HCT116 (cell line): ENCODE data around the gene KIRREL3. TPM values are rescaled to one million over a fixed set of nuclear protein-coding genes. Genes with fewer than 3 reads are reported as not detected.

Experiments
- ATAC-seq: fragments of 200-7000 bp; cut with Tn5 transposase; 2 replicates; pipeline ENCODE4 v1.9.1; 2020; ENCODE audit warnings: mild to moderate bottlenecking, moderate library complexity
- BruUV-seq: library from RNA; stranded (reverse); fragments of 400-500 nt; replicated peaks from 2 replicates; lab custom pipeline; 2021; lab: Mats Ljungman, UMichigan
- CTCF ChIA-PET: fragments of 300-600 bp; sonication (Branson Sonifier 250); formaldehyde crosslinking; loops from one replicate; lab custom pipeline; 2021; ENCODE audit warnings: antibody characterized with exemption; lab: Charles Lee
- POLR2A ChIA-PET: fragments of 300-600, 350-600 bp; sonication (Branson Sonifier 250); formaldehyde crosslinking; loops from one replicate; lab custom pipeline; 2021; ENCODE audit warnings: antibody characterized with exemption; lab: Charles Lee
- RAD21 ChIA-PET, 2 experiments: fragments of 300-600 bp; sonication (Branson Sonifier 250); formaldehyde crosslinking; loops; one replicate each; lab custom pipeline; 2023; ENCODE audit warnings: low total read pairs in 2 of 2; ENCODE audit not compliant: uncharacterized antibody in 2 of 2, unreplicated experiment in 2 of 2, low non-redundant PET in 1 of 2; lab: Charles Lee
- DNase-seq: peaks from one replicate; pipeline ENCODE4 v3.0.0-alpha.2; 2010; ENCODE audit warnings: low read depth, low spot score
- H2AFZ ChIP-seq: fragments of 200-600 bp; shearing (Covaris generic), sonication (generic); 2 replicates; pipeline ENCODE4 v1.6.1; 2017; ENCODE audit warnings: low read depth, mixed run types, mixed read lengths, antibody characterized with exemption, low read length; ENCODE audit not compliant: poor library complexity, severe bottlenecking
- H3K27ac ChIP-seq: 2 replicates; pipeline ENCODE4 v1.5.1; 2012; ENCODE audit warnings: low read depth, low read length
- H3K27me3 ChIP-seq: fragments of 200-600 bp; sonication (generic); 2 replicates; pipeline ENCODE4 v1.6.1; 2016; ENCODE audit warnings: mixed run types, low read length, mixed read lengths; ENCODE audit not compliant: insufficient read depth
- H3K36me3 ChIP-seq, 2 experiments: fragments of 200-500 bp in 1 of 2; fragments of 200-600 bp in 1 of 2; sonication (Bioruptor generic) in 1 of 2; sonication (generic) in 1 of 2; 2 replicates each; pipeline versions ENCODE4 v1.5.1 to v1.6.1; 2014 to 2016; ENCODE audit warnings: low read length in 2 of 2, inconsistent platforms in 1 of 2, mixed read lengths in 1 of 2, mixed run types in 1 of 2; ENCODE audit not compliant: insufficient read depth in 2 of 2, control insufficient read depth in 1 of 2
- H3K4me1 ChIP-seq, 2 experiments: fragments of 200-600 bp in 1 of 2; sonication (generic) in 1 of 2; 2 replicates each; pipeline versions ENCODE4 v1.5.1 to v1.6.1; 2012 to 2017; ENCODE audit warnings: low read length in 2 of 2, inconsistent platforms in 1 of 2, mild to moderate bottlenecking in 1 of 2, mixed read lengths in 1 of 2, mixed run types in 1 of 2, moderate library complexity in 1 of 2; ENCODE audit not compliant: insufficient read depth in 2 of 2, control insufficient read depth in 1 of 2
- H3K4me2 ChIP-seq: fragments of 200-600 bp; sonication (generic); 2 replicates; pipeline ENCODE4 v1.6.1; 2017; ENCODE audit warnings: mixed run types, low read length, mixed read lengths
- H3K4me3 ChIP-seq, 2 experiments: fragments of 200-600 bp in 1 of 2; sonication (generic) in 1 of 2; replicated peaks in 1 of 2; 2 replicates each; pipeline ENCODE4 v1.5.1; 2011 to 2016; ENCODE audit warnings: low read length in 2 of 2, control low read depth in 1 of 2, low read depth in 1 of 2, mild to moderate bottlenecking in 1 of 2, mixed read lengths in 1 of 2, mixed run types in 1 of 2
- H3K79me2 ChIP-seq: fragments of 200-600 bp; sonication (generic); 2 replicates; pipeline ENCODE4 v1.6.1; 2017; ENCODE audit warnings: mild to moderate bottlenecking, mixed run types, low read length, moderate library complexity, mixed read lengths; ENCODE audit not compliant: insufficient read depth
- H3K9ac ChIP-seq: fragments of 200-600 bp; sonication (generic); 2 replicates; pipeline ENCODE4 v1.6.1; 2016; ENCODE audit warnings: low read length, mixed read lengths
- H3K9me2 ChIP-seq: fragments of 200-600 bp; sonication (generic), shearing (Covaris generic); 2 replicates; pipeline ENCODE4 v1.6.1; 2017; ENCODE audit warnings: mixed run types, mild to moderate bottlenecking, moderate library complexity; ENCODE audit not compliant: insufficient read depth
- H3K9me3 ChIP-seq, 2 experiments: fragments of 200-500 bp in 1 of 2; fragments of 200-600 bp in 1 of 2; sonication (Bioruptor generic) in 1 of 2; sonication (generic) in 1 of 2; 2 replicates each; pipeline ENCODE4 v1.6.1; 2014 to 2017; ENCODE audit warnings: low read length in 2 of 2, mixed read lengths in 2 of 2, inconsistent platforms in 1 of 2, low read depth in 1 of 2, mild to moderate bottlenecking in 1 of 2, mixed run types in 1 of 2, moderate library complexity in 1 of 2; ENCODE audit not compliant: control insufficient read depth in 1 of 2, insufficient read depth in 1 of 2
- H4K20me1 ChIP-seq: fragments of 200-600 bp; sonication (generic), shearing (Covaris generic); 2 replicates; pipeline ENCODE4 v1.6.1; 2017; ENCODE audit warnings: mixed run types, mild to moderate bottlenecking, moderate library complexity; ENCODE audit not compliant: insufficient read depth
- CBX3 ChIP-seq: IDR thresholded peaks from 2 replicates; pipeline ENCODE4 v1.6.1; 2012; ENCODE audit warnings: low read depth
- EGR1 ChIP-seq: IDR thresholded peaks from 2 replicates; pipeline ENCODE4 v1.6.1; 2012; ENCODE audit warnings: low read depth
- ELF1 ChIP-seq: IDR thresholded peaks from 2 replicates; pipeline ENCODE4 v1.6.1; 2012; ENCODE audit warnings: low read depth, borderline replicate concordance
- EZH2phosphoT487 ChIP-seq: fragments of 200-600 bp; IDR thresholded peaks from 2 replicates; pipeline ENCODE4 v1.6.1; 2018; ENCODE audit warnings: antibody characterized with exemption, borderline replicate concordance
- JUND ChIP-seq: IDR thresholded peaks from 2 replicates; pipeline ENCODE4 v1.6.1; 2012
- RAD21 ChIP-seq: IDR thresholded peaks from 2 replicates; pipeline ENCODE4 v1.6.1; 2012; ENCODE audit warnings: low read depth, mild to moderate bottlenecking
- SRF ChIP-seq: IDR thresholded peaks from 2 replicates; pipeline ENCODE4 v1.6.1; 2012; ENCODE audit warnings: low read depth
- TCF7L2 ChIP-seq: IDR thresholded peaks from 2 replicates; pipeline ENCODE4 v1.7.0; 2011; ENCODE audit warnings: borderline replicate concordance, inconsistent platforms; ENCODE audit not compliant: insufficient read depth, insufficient read length; ENCODE audit errors: extremely low read depth
- ZFX ChIP-seq: fragments of 450-650 bp; IDR thresholded peaks from 2 replicates; pipeline ENCODE4 v1.6.1; 2017
- intact Hi-C: fragments of 100-400 bp; cut with micrococcal nuclease; formaldehyde crosslinking; loops from 2 replicates; pipeline ENCODE4 v1.10.0; 2022
- total RNA-seq: library from RNA; stranded (reverse); gene quantifications from one replicate; pipeline ENCODE4 v1.2.1, GENCODE V29; 2021; ENCODE audit not compliant: unreplicated experiment
- TF ChIP-seq, protein P1 (sequence below): IDR thresholded peaks from 2 replicates; pipeline ENCODE4 v1.6.1; 2012
- TF ChIP-seq, protein P2 (sequence below): IDR thresholded peaks from 2 replicates; pipeline ENCODE4 v1.6.1; 2012; ENCODE audit warnings: low read depth

The KIRREL3 gene
- total RNA-seq, 1 experiment from 2014 or later, result not detected

DNA sequence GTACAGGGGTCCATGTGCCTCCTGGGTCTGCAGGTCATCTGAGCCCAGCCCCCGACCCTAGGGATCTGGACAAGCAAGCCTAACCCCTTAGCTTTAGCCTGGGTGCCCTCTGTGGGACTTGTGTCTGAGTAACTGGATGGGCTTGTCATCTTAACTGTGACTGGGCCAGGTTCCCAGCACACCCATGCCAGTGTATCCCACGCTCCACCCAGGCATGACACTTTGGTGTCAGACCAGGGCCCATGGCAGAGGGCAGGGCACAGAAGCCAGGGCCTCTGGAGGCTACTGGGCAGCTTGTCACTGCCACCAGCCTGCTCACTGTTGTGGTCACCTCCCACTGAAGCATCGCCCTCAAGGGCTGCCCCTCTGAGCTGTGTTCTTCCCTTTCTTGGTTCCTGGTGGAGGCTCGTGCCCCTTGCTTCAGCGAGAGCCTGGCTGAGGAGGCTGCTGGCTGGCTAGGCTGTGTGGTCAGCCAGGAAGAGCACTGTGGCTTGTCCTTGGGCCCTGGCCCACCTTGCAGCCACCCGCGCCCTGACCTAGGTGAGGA lies 564.3 kb downstream of the KIRREL3 start:
- H2AFZ ChIP-seq, result no peak overlapping the region
- H3K9me3 ChIP-seq, result no peaks in the 10 kb centered on the region
- DNase-seq, result no peak
- no peak overlapping the region for H3K9ac ChIP-seq
- ChIA-PET CTCF (no interaction called here), RAD21 (no interaction called here), POLR2A (no interaction called here)
- intact Hi-C loops, result no loop called here
- H4K20me1 ChIP-seq, result no peaks in the 10 kb centered on the region
- TF ChIP-seq ELF1 (no peak), TCF7L2 (no peak), RAD21 (no peak), SRF (no peak), JUND (no peak), CBX3 (no peak), ZFX (no peak), EZH2phosphoT487 (no peak), EGR1 (no peak)
- TF ChIP-seq, protein P1, sequence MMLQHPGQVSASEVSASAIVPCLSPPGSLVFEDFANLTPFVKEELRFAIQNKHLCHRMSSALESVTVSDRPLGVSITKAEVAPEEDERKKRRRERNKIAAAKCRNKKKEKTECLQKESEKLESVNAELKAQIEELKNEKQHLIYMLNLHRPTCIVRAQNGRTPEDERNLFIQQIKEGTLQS, result no peak
- TF ChIP-seq, protein P2, sequence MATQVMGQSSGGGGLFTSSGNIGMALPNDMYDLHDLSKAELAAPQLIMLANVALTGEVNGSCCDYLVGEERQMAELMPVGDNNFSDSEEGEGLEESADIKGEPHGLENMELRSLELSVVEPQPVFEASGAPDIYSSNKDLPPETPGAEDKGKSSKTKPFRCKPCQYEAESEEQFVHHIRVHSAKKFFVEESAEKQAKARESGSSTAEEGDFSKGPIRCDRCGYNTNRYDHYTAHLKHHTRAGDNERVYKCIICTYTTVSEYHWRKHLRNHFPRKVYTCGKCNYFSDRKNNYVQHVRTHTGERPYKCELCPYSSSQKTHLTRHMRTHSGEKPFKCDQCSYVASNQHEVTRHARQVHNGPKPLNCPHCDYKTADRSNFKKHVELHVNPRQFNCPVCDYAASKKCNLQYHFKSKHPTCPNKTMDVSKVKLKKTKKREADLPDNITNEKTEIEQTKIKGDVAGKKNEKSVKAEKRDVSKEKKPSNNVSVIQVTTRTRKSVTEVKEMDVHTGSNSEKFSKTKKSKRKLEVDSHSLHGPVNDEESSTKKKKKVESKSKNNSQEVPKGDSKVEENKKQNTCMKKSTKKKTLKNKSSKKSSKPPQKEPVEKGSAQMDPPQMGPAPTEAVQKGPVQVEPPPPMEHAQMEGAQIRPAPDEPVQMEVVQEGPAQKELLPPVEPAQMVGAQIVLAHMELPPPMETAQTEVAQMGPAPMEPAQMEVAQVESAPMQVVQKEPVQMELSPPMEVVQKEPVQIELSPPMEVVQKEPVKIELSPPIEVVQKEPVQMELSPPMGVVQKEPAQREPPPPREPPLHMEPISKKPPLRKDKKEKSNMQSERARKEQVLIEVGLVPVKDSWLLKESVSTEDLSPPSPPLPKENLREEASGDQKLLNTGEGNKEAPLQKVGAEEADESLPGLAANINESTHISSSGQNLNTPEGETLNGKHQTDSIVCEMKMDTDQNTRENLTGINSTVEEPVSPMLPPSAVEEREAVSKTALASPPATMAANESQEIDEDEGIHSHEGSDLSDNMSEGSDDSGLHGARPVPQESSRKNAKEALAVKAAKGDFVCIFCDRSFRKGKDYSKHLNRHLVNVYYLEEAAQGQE, result no peak
- BruUV-seq, result no TSS peak
- no peaks in the 10 kb centered on the region for H3K9me2 ChIP-seq
- H3K4me1 ChIP-seq, result peaks cover 0 to 15% of the 10 kb centered on the region in 2 experiments; a peak in 2 of 4 replicates
- H3K27ac ChIP-seq, result no peak overlapping the region
- H3K4me3 ChIP-seq, result no peak overlapping the region
- no peaks in the 10 kb centered on the region for H3K36me3 ChIP-seq
- no peak for ATAC-seq
- no peak overlapping the region for H3K4me2 ChIP-seq
- H3K27me3 ChIP-seq, result peaks cover 2% of the 10 kb centered on the region; the same call in 1 of the 2 replicates
- H3K79me2 ChIP-seq, result no peaks in the 10 kb centered on the region
